ENCODE results near the gene PLEKHA5.

DNA sequence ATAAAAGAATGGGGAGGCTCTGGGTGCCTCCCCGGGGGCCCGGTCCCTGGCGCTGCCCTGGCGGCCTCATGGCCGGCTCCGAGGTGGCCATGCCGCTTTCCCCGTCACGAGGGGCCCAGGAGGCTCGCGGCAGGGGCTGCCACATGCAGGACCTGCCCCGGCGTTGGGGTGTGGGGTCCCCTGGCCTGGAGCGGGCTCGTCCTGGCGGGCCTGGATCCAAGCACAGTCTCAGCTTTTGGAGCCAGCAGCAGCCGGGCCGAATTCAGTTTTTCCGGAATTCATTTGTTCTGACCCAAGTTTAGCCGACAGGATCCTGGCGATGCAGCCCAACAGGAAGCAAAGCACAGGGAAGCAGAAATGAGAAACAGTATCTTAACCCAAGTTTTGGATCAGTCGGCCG lies 283.3 kb downstream of the PLEKHA5 start:
- TF ChIP-seq, protein P1, sequence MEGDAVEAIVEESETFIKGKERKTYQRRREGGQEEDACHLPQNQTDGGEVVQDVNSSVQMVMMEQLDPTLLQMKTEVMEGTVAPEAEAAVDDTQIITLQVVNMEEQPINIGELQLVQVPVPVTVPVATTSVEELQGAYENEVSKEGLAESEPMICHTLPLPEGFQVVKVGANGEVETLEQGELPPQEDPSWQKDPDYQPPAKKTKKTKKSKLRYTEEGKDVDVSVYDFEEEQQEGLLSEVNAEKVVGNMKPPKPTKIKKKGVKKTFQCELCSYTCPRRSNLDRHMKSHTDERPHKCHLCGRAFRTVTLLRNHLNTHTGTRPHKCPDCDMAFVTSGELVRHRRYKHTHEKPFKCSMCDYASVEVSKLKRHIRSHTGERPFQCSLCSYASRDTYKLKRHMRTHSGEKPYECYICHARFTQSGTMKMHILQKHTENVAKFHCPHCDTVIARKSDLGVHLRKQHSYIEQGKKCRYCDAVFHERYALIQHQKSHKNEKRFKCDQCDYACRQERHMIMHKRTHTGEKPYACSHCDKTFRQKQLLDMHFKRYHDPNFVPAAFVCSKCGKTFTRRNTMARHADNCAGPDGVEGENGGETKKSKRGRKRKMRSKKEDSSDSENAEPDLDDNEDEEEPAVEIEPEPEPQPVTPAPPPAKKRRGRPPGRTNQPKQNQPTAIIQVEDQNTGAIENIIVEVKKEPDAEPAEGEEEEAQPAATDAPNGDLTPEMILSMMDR (IDR thresholded peaks at IDR 0.05), result no peak
- TF ChIP-seq POLR2A (IDR thresholded peaks at IDR 0.05) (no peak), POLR2AphosphoS5 (IDR thresholded peaks at IDR 0.05) (no peak)
